Spleen (tissue), 7 donors: ENCODE data around the gene COL1A1.

Experiments
- POLR2A ChIP-seq, 3 donors: fragments of 450-650 bp; IDR thresholded peaks; one replicate each; pipeline ENCODE4 v1.5.1; 2017; ENCODE audit warnings: antibody characterized with exemption in 3 of 3, mild to moderate bottlenecking in 1 of 3
- TF ChIP-seq, protein P1 (sequence below), 11 experiments: fragments of 200-600 bp in 7 of 11; fragments of 450-650 bp in 4 of 11; sonication (generic) in 4 of 11; IDR thresholded peaks in 8 of 11; conservative IDR thresholded peaks in 3 of 11; 1 replicate in 7 of 11; 2 replicates in 4 of 11; pipeline versions ENCODE4 v1.4.0 to v1.8.0; 2016 to 2021; ENCODE audit warnings: antibody characterized with exemption in 11 of 11, inconsistent platforms in 4 of 11, mild to moderate bottlenecking in 1 of 11
- donor health status: DM: no; HTN: no; CAD: no; lungs with moderate emphysema.
- donor health status: DM: no; HTN: no; CAD: no.
- donor health status: DM: no; HTN: no; CAD: no.

DNA sequence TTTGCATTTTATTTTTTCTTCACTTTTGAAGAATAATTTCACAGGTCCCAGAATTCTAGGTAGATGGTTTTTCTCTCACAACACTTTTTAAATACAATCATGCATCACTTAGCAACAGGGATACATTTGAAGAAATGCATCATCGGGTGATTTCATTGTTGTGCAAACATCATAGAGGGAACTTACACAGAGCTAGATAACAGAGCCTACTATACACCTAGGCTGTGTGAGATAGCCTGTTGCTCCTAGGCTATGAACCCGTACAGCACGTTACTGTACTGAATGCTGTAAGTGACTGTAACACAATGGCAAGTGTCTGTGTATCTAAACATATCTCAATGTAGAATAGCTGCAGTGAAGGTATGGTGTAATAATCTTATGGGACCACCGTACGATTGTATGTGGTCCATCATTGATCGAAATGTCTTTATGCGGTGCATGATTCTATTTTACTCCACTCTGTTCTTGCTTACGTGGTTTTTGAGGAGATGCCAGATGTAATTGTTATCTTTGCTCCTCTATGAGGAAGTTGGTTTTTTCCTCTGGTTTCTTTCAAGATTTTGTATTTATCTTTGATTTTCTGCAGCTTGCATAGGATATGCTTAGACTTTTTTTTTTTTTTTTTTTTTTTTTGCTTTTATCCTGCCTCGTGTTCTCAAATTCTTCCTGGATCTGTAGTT is 37.3 kb upstream of the COL1A1 start:
- TF ChIP-seq, protein P1, sequence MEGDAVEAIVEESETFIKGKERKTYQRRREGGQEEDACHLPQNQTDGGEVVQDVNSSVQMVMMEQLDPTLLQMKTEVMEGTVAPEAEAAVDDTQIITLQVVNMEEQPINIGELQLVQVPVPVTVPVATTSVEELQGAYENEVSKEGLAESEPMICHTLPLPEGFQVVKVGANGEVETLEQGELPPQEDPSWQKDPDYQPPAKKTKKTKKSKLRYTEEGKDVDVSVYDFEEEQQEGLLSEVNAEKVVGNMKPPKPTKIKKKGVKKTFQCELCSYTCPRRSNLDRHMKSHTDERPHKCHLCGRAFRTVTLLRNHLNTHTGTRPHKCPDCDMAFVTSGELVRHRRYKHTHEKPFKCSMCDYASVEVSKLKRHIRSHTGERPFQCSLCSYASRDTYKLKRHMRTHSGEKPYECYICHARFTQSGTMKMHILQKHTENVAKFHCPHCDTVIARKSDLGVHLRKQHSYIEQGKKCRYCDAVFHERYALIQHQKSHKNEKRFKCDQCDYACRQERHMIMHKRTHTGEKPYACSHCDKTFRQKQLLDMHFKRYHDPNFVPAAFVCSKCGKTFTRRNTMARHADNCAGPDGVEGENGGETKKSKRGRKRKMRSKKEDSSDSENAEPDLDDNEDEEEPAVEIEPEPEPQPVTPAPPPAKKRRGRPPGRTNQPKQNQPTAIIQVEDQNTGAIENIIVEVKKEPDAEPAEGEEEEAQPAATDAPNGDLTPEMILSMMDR (IDR thresholded peaks at IDR 0.05 in 8 of 11, conservative IDR thresholded peaks at IDR 0.05 in 3 of 11) = no peak
- TF ChIP-seq POLR2A (IDR thresholded peaks at IDR 0.05) = no peak
